WTC11 (cell line): ENCODE data around the gene TLX1. TPM values are rescaled to one million over a fixed set of nuclear protein-coding genes. Genes with fewer than 3 reads are reported as not detected.

ENCODE experiments used
- ATAC-seq: fragments of 200-7000 bp; cut with Tn5 transposase; 2 replicates; pipeline ENCODE4 v1.10.0; 2021; ENCODE audit warnings: mild to moderate bottlenecking, moderate library complexity
- CTCF ChIA-PET: fragments of 300-600 bp; sonication (Branson Sonifier 250); formaldehyde crosslinking; loops from one replicate; lab custom pipeline; 2021; ENCODE audit warnings: antibody characterized with exemption; lab: Charles Lee
- POLR2A ChIA-PET: fragments of 350-600 bp; sonication (Branson Sonifier 250); formaldehyde crosslinking; loops from one replicate; lab custom pipeline; 2021; ENCODE audit warnings: antibody characterized with exemption; lab: Charles Lee
- DNase-seq: peaks from one replicate; pipeline ENCODE4 v3.0.0; 2021; ENCODE audit warnings: low spot score
- H3K27ac Mint-ChIP-seq: 2 replicates; pipeline ENCODE4 v1.8.0; 2021; ENCODE audit warnings: mixed read lengths
- H3K27me3 Mint-ChIP-seq: 2 replicates; pipeline ENCODE4 v1.8.0; 2021; ENCODE audit warnings: low read depth, mild to moderate bottlenecking, moderate library complexity, mixed read lengths
- H3K36me3 Mint-ChIP-seq: 2 replicates; pipeline ENCODE4 v1.8.0; 2021; ENCODE audit warnings: mixed read lengths
- H3K4me1 Mint-ChIP-seq: 2 replicates; pipeline ENCODE4 v1.8.0; 2022; ENCODE audit warnings: mixed read lengths
- H3K4me3 Mint-ChIP-seq: 2 replicates; pipeline ENCODE4 v1.8.0; 2021; ENCODE audit warnings: mild to moderate bottlenecking, moderate library complexity, mixed read lengths
- H3K9me3 Mint-ChIP-seq: 2 replicates; pipeline ENCODE4 v1.8.0; 2021; ENCODE audit warnings: mixed read lengths
- AFF4 ChIP-seq: sonication (generic); formaldehyde crosslinking; IDR thresholded peaks from 2 replicates; pipeline ENCODE4 v1.8.1; 2023; ENCODE audit warnings: mild to moderate bottlenecking, missing genetic modification reagents, borderline replicate concordance
- GABPB1 ChIP-seq: sonication (generic); formaldehyde crosslinking; IDR thresholded peaks from 2 replicates; pipeline ENCODE4 v1.8.1; 2023; ENCODE audit warnings: mild to moderate bottlenecking, missing genetic modification reagents
- GTF2I ChIP-seq: fragments of 250-450 bp; sonication (Bioruptor Pico); conservative IDR thresholded peaks from 2 replicates; pipeline ENCODE4 v1.4.0; 2021; ENCODE audit warnings: mild to moderate bottlenecking
- PRRX2 ChIP-seq: fragments of 250-450 bp; sonication (Bioruptor Pico); IDR thresholded peaks from 2 replicates; pipeline ENCODE4 v1.8.0; 2021; ENCODE audit warnings: mild to moderate bottlenecking
- SOX15 ChIP-seq: fragments of 250-450 bp; sonication (Bioruptor Pico); IDR thresholded peaks from 2 replicates; pipeline ENCODE4 v1.9.0; 2021; ENCODE audit warnings: mild to moderate bottlenecking
- SP1 ChIP-seq: sonication (generic); formaldehyde crosslinking; conservative IDR thresholded peaks from 2 replicates; pipeline ENCODE4 v1.8.1; 2022; ENCODE audit warnings: missing genetic modification reagents
- TP53 ChIP-seq: sonication (generic); formaldehyde crosslinking; IDR thresholded peaks from 2 replicates; pipeline ENCODE4 v1.8.1; 2023; ENCODE audit warnings: mild to moderate bottlenecking, missing genetic modification reagents
- ZNF416 ChIP-seq: fragments of 250-450 bp; sonication (Bioruptor Pico); IDR thresholded peaks from 2 replicates; pipeline ENCODE4 v1.9.0; 2021; ENCODE audit warnings: mild to moderate bottlenecking, inconsistent platforms
- ZSCAN18 ChIP-seq: fragments of 250-450 bp; sonication (Bioruptor Pico); IDR thresholded peaks from 2 replicates; pipeline ENCODE4 v2.1.2; 2022; ENCODE audit warnings: mild to moderate bottlenecking, moderate library complexity
- total RNA-seq: library from RNA; stranded (reverse); gene quantifications from 3 replicates; pipeline ENCODE4 v1.2.3, GENCODE V29; 2021
- TF ChIP-seq, protein P1 (sequence below): sonication (generic); formaldehyde crosslinking; IDR thresholded peaks from 2 replicates; pipeline ENCODE4 v1.8.0; 2023; ENCODE audit warnings: missing genetic modification reagents
- TF ChIP-seq, protein P2 (sequence below): fragments of 200-600 bp; IDR thresholded peaks from 2 replicates; pipeline ENCODE4 v1.8.0; 2022; ENCODE audit warnings: antibody characterized with exemption
- TF ChIP-seq, protein P3 (sequence below): fragments of 250-450 bp; sonication (Bioruptor Pico); IDR thresholded peaks from 2 replicates; pipeline ENCODE4 v1.9.0; 2021; ENCODE audit warnings: mild to moderate bottlenecking, borderline replicate concordance
- TF ChIP-seq, protein P4 (sequence below): fragments of 250-450 bp; sonication (Bioruptor Pico); IDR thresholded peaks from 2 replicates; pipeline ENCODE4 v1.8.0; 2021; ENCODE audit warnings: mild to moderate bottlenecking

Gene TLX1
- total RNA-seq, 1 experiment from 2014 or later, result 4.6 TPM

DNA sequence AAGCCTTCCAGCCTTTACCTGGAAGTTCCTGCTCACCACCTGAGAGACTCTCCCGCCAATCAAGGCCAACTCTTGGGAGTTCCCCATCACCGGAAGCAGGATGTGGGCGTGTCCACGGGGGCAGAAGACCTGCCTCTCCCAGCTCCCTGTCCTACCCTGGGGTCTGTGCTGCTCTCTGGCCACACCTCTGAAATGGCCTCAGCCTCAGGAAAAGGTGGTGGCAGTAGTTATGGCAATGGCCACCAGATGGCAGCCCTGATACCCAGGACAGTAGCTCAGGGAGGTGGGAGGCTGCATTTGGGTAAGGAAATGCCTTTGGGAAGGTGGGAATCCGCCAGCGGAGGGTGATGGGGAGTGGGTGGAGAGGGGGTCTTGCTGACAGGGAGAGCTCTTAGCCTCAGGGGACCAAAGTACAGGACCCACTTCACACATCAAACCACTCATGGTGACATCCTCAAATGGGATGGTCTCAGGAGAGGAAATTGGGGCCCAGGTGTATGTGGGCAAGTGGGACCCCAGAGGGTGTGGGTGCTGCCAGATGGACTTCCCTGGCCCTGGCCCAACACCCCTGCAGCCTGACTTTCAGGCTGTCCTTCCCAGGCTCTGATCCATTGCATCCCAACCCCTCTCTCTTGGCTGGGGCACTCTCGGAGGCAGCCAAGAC lies 35.4 kb upstream of the TLX1 start:
- Mint-ChIP-seq H3K4me3 (no peak overlapping the region), H3K27ac (no peak overlapping the region), H3K9me3 (no peaks in the 10 kb centered on the region), H3K27me3 (peaks cover 12% of the 10 kb centered on the region)
- POLR2A ChIA-PET, result interaction anchor here (1.1 to 1.9 kb wide), 7 partner anchors 15 to 66 kb away, joined by 3 to 18 read pairs (median 4); no protein-coding TSS in a partner anchor
- peak; percentile 99 for DNase-seq
- TF ChIP-seq AFF4 (CRISPR knock-in tag) (peak; percentile 68; the same call in 1 of the 2 replicates), GTF2I (CRISPR knock-in tag) (no peak), SP1 (CRISPR knock-in tag) (peak; percentile 75)
- TF ChIP-seq, protein P1, sequence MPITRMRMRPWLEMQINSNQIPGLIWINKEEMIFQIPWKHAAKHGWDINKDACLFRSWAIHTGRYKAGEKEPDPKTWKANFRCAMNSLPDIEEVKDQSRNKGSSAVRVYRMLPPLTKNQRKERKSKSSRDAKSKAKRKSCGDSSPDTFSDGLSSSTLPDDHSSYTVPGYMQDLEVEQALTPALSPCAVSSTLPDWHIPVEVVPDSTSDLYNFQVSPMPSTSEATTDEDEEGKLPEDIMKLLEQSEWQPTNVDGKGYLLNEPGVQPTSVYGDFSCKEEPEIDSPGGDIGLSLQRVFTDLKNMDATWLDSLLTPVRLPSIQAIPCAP (CRISPR knock-in tag), result no peak
- TF ChIP-seq, protein P2, sequence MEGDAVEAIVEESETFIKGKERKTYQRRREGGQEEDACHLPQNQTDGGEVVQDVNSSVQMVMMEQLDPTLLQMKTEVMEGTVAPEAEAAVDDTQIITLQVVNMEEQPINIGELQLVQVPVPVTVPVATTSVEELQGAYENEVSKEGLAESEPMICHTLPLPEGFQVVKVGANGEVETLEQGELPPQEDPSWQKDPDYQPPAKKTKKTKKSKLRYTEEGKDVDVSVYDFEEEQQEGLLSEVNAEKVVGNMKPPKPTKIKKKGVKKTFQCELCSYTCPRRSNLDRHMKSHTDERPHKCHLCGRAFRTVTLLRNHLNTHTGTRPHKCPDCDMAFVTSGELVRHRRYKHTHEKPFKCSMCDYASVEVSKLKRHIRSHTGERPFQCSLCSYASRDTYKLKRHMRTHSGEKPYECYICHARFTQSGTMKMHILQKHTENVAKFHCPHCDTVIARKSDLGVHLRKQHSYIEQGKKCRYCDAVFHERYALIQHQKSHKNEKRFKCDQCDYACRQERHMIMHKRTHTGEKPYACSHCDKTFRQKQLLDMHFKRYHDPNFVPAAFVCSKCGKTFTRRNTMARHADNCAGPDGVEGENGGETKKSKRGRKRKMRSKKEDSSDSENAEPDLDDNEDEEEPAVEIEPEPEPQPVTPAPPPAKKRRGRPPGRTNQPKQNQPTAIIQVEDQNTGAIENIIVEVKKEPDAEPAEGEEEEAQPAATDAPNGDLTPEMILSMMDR, result peak; percentile 64
- TF ChIP-seq, all 79 proteins: peak for 3
- Mint-ChIP-seq H3K36me3 (no peaks in the 10 kb centered on the region), H3K4me1 (peaks cover 22% of the 10 kb centered on the region)
- CTCF ChIA-PET, result interaction anchor here (0.6 to 10.2 kb wide), 60 partner anchors 9 to 800 kb away, joined by 3 to 509 read pairs (median 5); partner anchors contain the start of genes KAZALD1, LBX1, MRPL43 and PDZD7
- peak; percentile 99 for ATAC-seq

DNA sequence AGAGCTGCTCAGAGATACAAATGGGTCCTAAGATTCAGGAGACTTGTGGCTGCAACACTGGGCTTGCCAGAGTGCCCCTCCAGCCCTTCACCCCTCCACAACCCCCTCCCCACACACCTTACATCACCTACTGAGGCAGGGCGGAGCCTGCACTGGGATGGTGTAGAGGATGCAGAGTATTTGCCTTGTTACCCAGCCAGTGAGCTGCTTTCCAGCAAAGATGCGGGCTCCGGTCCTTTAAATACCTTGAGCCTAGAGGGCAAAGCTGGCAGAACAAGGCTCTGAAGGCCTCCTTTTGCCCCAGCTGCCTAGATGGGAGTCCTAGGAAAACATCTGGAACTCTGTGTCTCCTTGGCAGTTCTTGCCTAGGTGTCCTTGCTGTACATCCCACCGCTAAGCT lies 34.7 kb upstream of the TLX1 start:
- no peak for DNase-seq
- no peak for TF ChIP-seq TP53
- CTCF ChIA-PET, result interaction anchor here (0.6 to 10.2 kb wide), 25 partner anchors 10 to 1654 kb away, joined by 3 to 509 read pairs (median 14); partner anchors contain the start of genes KAZALD1, MRPL43, PDZD7 and SFXN3
- H3K27me3 Mint-ChIP-seq, result peaks cover 14% of the 10 kb centered on the region
- H3K36me3 Mint-ChIP-seq, result no peaks in the 10 kb centered on the region
- peaks cover 22% of the 10 kb centered on the region for H3K4me1 Mint-ChIP-seq
- no peaks in the 10 kb centered on the region for H3K9me3 Mint-ChIP-seq
- no peak overlapping the region for H3K4me3 Mint-ChIP-seq
- H3K27ac Mint-ChIP-seq, result no peak overlapping the region
- no peak for ATAC-seq
- POLR2A ChIA-PET, result interaction anchor here (1.1 to 1.9 kb wide), 5 partner anchors 14 to 50 kb away, joined by 3 to 18 read pairs (median 3); no protein-coding TSS in a partner anchor

DNA sequence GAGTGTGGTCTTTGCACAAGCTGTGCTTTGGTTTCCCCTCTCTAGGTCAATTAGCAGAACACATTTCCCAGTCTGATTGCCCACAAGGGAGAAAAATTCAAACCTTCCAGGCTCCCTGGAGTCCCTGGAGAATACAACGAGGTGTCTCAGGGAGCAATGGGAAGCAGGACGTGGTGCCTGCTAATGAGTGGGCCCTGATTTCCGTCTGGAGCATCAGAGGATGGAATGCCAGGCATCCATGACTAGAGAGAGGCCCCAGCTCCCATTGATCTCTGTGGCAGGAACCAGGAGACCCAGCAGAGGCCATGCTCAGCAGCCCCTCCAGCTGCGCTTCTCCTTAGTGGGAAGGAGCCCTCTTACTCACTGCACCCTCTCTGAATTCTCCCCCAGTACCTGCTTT lies 33.2 kb upstream of the TLX1 start:
- ATAC-seq (no peak), DNase-seq (no peak)
- Mint-ChIP-seq H3K9me3 (no peaks in the 10 kb centered on the region), H3K27me3 (peaks cover 18% of the 10 kb centered on the region), H3K4me3 (no peak overlapping the region), H3K4me1 (peaks cover 18% of the 10 kb centered on the region), H3K27ac (no peak overlapping the region), H3K36me3 (no peaks in the 10 kb centered on the region)
- CTCF ChIA-PET, result interaction anchor here (0.9 to 10.2 kb wide), 8 partner anchors 18 to 160 kb away, joined by 3 to 509 read pairs (median 82); partner anchors contain the start of gene TLX1
- POLR2A ChIA-PET, result no interaction called here
- TF ChIP-seq, protein P3, sequence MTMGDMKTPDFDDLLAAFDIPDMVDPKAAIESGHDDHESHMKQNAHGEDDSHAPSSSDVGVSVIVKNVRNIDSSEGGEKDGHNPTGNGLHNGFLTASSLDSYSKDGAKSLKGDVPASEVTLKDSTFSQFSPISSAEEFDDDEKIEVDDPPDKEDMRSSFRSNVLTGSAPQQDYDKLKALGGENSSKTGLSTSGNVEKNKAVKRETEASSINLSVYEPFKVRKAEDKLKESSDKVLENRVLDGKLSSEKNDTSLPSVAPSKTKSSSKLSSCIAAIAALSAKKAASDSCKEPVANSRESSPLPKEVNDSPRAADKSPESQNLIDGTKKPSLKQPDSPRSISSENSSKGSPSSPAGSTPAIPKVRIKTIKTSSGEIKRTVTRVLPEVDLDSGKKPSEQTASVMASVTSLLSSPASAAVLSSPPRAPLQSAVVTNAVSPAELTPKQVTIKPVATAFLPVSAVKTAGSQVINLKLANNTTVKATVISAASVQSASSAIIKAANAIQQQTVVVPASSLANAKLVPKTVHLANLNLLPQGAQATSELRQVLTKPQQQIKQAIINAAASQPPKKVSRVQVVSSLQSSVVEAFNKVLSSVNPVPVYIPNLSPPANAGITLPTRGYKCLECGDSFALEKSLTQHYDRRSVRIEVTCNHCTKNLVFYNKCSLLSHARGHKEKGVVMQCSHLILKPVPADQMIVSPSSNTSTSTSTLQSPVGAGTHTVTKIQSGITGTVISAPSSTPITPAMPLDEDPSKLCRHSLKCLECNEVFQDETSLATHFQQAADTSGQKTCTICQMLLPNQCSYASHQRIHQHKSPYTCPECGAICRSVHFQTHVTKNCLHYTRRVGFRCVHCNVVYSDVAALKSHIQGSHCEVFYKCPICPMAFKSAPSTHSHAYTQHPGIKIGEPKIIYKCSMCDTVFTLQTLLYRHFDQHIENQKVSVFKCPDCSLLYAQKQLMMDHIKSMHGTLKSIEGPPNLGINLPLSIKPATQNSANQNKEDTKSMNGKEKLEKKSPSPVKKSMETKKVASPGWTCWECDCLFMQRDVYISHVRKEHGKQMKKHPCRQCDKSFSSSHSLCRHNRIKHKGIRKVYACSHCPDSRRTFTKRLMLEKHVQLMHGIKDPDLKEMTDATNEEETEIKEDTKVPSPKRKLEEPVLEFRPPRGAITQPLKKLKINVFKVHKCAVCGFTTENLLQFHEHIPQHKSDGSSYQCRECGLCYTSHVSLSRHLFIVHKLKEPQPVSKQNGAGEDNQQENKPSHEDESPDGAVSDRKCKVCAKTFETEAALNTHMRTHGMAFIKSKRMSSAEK (CRISPR knock-in tag), result no peak
- no peak for TF ChIP-seq PRRX2 (CRISPR knock-in tag)
- TF ChIP-seq SOX15 (CRISPR knock-in tag), result no peak
- TF ChIP-seq, protein P4, sequence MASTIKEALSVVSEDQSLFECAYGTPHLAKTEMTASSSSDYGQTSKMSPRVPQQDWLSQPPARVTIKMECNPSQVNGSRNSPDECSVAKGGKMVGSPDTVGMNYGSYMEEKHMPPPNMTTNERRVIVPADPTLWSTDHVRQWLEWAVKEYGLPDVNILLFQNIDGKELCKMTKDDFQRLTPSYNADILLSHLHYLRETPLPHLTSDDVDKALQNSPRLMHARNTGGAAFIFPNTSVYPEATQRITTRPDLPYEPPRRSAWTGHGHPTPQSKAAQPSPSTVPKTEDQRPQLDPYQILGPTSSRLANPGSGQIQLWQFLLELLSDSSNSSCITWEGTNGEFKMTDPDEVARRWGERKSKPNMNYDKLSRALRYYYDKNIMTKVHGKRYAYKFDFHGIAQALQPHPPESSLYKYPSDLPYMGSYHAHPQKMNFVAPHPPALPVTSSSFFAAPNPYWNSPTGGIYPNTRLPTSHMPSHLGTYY, result no peak
- TF ChIP-seq ZSCAN18 (CRISPR knock-in tag), result no peak
- no peak for TF ChIP-seq ZNF416
- no peak for TF ChIP-seq GABPB1
